Activated T-helper 9 cell treated with anti-CD3 and anti-CD28 coated beads, Interleukin-2, amount 50 U/mL, for 16 hours (primary cell): ENCODE measurements around the gene PRR35.

ENCODE experiments used
- DNase-seq: peaks from one replicate; pipeline ENCODE4 v3.0.0-alpha.2; 2020; ENCODE audit warnings: low read depth

Gene PRR35

DNA sequence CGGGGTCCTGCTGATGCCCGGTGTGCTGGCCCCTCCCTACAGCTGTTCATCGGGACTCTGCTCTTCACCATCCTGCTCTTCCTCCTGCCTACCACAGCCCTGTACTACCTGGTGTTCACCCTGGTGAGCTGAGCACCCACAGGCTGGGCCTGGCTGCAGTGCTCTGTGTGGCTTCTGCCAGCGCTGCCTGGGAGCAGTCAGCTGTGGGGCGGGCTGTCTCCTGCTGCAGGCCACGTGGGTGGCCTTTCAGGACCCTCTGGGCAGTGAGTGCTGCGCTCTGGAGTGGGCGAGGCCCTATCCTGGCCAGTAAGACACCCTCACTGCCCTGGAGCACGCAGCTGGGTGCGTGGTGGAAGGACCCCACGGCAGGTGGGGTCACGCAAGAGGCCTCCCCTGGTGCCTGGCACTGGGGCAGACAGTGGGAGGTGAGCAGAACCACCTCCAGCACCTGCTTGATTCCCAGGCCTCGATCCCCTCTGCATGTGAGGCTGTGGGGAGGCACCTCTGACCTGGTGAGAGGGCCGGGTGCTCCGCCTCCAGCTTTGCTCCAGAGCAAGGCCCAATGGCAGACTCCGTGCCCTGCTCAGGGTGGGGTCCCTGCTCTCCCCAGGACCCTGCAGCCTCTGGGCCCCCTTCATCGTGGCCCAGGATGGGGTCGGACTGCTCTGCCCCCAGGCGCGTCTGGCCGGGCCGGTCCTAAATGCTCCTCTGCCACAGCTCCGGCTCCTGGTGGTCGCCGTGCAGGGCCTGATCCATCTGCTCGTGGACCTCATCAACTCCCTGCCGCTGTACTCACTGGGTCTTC is 20.1 kb downstream of the PRR35 start:
- DNase-seq = no peak

DNA sequence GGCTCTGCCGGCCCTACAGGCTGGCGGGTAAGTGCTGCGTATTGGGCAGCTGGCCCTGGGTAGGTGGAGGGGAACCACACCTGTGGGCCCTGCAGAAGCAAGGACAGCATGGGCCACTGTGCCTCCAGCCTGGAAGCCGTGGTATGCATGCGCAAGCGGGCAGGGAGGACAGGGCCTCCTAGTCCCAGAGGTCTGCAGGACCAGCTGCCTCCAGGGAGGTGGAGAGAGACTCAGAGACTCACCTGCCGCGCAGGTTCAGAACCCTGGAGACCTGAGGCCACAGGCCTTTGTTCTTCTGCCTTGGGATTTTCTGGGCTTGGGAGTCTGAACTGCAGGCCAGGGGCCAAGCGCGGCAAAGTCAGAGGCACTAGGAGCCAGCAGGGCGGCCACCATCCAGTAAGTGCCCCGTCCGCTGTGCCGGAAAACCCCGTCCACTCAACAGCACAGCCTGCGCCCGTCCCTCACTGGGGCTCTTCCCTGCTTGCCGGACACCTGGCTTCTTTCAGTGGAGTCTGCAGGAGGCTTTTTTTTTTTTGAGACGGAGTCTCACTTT is 20.8 kb downstream of the PRR35 start:
- no peak for DNase-seq

DNA sequence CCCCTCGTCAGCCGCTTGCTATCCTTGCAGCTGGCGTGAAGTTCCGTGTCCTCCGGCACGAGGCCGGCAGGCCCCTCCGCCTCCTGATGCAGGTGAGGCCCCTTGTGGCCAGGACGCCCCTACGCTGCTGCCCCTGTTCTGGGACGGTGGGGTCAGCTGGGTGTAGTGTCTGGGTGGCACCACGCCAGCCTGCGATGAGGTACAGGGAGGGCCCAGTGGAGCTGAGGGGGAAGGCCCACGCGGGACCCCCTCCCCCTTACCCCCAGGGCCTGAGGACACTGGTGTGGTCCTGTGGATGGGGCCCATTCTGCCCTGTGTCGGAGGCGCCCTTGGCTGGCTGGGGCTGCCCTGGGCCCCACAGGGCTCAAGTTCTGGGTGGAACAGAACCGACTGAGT is 22.0 kb downstream of the PRR35 start:
- DNase-seq = no peak

DNA sequence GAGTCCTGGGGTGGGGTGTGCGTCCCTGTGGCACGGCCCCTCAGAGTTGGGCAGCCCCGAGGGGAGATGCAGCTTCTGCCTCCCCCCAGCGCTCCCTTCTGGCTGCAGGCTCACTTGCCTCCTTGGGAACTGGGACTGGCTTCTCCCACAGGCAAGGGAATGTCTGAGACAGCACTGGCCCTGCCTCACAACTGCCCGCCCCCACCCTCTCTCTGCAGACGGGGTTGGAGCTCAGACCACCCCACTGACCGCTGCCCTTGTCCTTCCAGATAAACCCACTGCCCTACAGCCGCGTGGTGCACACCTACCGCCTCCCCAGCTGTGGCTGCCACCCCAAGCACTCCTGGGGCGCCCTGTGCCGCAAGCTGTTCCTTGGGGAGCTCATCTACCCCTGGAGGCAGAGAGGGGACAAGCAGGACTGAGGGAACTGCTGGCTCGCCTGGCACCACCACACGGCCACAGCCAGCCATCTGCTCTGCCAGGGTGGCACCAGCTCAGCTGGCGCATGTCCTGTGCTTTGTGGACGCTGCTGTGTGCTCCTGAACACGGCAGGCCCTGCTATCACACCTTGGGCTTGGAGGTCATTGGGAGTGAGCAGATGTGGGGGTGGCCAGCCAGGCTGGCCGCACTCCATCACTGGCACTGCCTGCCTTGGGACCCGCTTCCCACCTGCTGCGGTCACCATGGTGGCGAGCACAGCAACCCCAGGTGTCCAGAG is 22.6 kb downstream of the PRR35 start:
- DNase-seq = no peak

DNA sequence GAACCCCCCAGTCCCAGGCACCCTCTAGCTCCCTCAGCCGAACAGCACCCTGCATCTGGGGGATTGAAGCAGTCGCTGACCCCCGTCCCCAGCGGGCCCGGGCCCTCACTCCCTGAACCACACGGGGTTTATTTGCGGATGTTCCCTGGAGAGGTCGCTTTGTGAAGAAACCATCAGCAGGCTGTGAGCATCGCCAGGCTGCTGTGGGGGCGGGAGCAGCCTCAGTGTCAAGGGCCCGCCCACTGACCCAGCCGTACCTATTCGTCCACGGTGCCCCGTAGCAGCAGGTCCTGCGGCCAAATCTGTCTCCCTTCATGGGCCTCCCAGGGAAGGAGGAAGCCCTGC is 23.2 kb downstream of the PRR35 start:
- no peak for DNase-seq

DNA sequence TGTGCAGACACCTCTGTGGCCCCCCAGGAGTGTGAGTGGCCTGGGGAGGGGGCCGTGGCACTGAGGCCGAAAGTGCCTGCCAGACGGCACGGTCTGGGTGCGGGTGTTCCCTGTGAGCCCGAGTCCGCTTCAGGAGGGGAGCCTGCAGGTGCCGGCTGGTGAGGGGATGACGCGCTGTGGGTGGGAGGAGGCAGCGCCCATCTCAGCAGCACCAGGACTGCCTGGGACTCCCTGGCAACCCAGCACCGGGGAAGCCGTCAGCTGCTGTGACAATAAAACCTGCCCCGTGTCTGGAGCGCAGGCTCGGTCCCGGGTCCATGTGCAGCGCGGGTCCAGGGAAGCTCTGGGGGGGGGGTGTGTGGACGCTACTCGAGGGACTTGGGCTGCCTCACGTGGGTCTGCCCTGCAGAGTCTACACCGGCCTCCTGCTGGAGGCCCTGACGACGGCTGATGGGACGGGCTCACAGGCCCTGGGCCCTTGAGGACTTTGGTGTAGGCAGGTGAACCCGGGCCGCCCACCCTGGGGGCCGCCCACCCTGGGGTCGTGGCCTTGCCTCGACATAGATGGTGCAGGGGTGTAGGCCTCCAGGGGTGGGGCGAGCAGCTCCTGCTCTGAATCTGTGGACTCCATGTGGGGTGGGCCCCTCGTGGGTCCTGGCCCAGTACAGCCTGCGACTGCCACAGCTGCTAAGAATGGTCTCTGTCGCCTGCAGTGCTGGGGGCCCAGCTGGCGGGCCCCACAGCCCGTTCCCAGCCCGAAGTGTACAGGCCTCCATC is 23.8 kb downstream of the PRR35 start:
- no peak for DNase-seq

DNA sequence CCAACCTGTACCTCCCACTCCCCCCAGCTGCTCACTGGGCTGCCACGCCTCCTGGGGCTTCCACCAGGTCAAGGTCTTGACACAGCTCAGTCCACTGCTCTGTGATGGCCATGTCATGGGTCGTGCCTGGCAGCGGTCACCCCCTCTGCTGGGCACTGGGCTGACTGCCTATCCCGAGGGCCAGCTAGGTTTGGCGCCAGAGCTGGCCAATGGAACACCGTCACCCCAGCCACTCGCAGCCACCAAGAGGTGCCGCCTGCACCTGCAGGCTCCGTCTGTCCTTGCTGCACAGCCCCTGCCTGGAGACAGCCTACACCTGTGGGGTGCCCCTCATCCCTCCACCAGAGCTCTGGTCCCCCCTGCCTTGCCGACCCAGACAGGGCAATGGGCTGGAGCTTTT is 25.2 kb downstream of the PRR35 start:
- no peak for DNase-seq

DNA sequence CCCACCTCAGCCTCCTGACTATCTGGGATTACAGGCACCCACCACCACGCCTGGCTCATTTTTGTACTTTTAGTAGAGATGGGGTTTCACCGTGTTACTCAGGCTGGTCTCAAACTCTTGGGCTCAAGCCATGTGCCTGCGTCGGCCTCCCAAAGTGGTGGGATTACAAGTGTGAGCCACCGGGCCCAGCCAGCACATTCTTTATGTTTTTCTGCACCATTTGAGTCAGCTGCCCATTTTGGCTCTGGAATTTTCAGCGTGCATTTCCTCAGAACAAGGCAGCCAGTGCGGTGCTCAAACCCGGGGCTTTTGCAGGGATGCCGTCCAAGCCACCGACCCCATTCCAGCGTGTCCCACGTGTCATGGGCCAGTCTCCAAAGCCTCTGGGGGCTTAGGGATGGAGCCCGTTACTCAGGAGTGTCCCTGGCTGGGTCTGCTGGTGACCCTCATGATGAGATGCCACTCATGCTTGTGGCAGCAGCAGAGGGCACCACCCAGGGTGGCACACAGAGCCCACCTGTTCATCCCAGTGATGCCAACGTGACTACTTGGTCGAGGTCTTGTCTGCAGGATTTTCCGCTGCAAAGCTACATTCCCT is 26.0 kb downstream of the PRR35 start:
- DNase-seq = no peak

DNA sequence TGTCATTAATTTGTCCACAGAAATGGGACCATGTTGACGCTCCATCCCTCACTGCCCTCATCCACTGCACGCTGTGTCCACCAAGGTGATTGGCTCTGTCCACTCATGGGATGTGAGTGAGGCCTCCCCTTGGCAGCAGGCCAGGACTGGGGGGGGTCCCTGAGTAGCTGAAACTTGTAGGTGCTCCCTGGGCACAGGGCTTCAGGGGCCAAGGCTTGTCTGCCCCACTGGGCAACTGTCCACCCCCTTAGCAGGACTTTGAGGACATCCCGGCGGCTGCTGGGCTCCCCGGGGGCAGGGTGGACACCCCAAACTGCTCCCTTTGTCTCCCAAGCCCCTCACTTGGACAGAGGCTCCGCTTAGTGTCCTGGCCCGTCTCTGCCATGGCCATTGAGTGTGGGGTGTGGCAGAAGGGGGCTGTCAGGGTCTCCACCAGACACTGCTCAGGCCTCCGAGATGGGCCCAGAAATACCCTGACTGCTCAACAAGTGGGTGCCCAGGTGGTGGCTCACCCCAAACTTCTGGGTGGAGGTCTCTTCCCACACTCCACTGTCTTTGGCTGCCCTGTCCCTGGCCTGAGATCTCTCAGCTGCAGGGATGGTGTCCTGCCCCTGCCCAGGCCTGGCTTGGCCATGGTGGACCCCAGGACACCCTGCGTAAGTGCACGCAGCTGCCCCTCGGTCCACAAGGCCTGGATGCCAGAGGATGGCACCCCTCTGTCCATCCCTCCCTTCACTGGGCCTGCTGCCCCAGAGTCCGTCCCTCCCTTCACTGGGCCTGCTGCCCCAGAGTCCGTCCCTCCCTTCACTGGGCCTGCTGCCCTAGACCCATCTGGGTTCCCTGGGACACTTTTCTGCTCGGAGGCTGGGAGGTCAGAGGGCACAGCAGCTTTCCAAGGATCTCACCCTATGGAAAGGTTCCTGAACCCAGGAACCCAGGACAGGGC is 26.7 kb downstream of the PRR35 start:
- no peak for DNase-seq

DNA sequence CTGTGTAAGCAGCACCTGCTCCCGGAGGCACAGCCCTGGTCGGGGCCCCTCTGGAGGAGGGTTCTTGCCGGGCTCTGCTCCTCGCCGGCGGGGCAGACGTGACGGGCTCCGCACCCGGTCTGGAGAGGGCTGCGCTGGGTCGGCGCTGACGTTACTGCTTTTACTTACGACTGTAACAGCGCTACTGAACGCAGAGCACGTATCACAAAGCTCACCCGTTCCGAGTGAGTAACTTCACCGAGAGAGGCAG is 28.4 kb downstream of the PRR35 start:
- peak; percentile 56 for DNase-seq

DNA sequence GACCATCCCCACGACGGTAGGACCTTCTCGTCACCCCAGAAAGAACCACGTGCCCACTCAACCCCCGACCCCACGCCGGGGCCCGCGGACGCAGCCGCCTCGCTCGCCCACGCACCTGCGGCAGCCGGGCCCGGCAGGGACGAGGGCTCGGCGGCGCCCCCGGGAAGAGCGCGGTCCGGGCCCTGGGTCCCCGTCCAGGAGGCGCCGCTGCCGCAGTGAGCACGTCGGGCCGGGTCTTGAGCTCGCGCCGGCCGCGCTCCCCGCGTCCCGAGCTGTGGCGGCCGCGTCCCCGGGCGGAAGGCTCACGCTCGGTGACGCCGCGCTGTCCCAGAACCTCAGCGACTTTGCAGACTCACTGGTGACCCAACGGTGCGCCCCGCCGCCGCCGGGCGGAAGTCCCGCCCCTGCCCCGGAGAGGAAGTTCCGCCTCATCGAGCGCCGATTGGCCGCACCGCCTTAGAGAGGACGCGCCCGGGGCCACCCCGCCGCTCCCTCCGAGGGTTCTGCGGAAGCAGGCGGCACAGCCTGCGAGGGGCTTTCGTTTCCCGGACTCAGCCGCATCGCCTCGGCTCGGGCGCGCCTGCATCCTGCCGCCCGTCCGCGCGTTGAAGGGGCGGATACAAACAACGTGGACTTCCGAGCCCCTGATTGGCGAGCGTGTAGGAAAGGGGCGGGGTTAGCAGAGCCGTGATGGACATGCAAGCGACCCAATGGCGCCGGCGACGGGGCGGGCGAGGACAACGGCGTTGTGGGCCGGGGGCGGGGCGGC is 28.9 kb downstream of the PRR35 start:
- peak; percentile 98 for DNase-seq

DNA sequence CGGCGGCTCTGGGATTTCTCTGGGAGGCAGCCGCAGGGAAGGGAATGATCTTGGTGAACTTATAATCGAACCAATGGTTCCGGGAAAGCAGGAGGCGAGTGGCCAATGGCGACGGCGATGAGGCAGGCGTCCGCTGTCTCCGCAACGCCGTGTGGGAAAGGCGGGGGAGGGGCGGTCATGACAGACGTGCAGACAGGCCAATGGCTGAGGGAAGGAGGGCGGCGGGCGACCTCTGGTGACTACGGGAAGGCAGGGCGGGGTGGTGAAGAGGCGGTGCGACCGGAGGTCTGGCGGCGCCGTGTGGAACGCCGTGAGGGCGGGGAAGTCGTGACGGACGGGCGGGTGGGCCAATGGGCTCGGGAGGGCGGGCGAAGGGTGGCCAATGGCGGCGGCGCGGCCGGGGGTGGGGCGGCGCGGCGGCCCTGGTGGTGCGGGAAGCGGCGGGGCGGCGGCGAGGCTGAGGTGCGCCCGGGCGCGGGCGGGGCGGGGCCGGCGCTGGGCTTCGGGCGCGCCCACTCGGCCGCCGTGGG is 29.5 kb downstream of the PRR35 start, which contains the start of gene RAB40C:
TSS of gene RAB40C (plus strand) at position 409 of the 530 bp plus-strand sequence. CDS start 226 bp downstream, outside the sequence.
- peak; percentile 99 for DNase-seq

DNA sequence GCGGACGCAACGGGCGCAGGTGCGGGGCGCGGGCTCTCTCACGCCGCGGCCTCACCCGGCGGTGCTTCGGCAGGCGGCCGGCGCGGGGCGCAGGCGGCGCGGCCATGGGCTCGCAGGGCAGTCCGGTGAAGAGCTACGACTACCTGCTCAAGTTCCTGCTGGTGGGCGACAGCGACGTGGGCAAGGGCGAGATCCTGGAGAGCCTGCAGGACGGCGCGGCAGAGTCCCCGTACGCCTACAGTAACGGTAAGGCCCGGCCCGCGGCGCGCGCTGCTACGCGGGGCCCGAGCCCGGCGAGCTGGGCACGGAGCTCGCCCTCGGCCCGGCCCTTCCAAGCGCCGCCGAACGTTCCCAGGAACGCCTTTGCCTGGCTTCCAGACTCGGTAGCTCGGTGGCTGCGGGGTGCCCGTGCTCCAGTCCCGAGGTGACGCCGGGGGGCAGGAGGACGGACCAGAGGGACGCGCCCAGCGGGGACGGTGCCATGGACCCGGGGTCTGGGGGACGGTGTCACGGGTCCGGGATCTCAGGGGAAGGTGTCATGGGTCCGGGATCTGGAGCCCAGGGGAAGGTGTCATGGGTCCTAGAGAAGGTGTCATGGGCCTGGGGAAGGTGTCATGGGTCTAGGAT is 30.1 kb downstream of the PRR35 start:
- no peak for DNase-seq

DNA sequence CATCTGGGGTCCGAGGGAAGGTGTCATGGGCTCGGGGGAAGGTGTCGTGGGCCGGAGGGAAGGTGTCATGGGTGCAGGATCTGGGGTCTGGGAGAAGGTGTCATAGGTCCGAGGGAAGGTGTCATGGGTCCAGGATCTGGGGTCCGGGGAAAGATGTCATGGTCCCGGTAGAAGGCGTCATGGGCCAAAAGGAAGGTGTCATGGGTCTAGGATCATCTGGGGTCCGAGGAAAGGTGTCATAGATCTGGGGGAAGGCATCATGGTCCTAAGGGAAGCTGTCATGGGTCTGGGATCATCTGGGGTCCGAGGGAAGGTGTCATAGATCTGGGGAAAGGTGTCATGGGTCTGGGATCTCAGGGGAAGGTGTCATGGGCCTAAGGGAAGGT is 30.6 kb downstream of the PRR35 start:
- no peak for DNase-seq

DNA sequence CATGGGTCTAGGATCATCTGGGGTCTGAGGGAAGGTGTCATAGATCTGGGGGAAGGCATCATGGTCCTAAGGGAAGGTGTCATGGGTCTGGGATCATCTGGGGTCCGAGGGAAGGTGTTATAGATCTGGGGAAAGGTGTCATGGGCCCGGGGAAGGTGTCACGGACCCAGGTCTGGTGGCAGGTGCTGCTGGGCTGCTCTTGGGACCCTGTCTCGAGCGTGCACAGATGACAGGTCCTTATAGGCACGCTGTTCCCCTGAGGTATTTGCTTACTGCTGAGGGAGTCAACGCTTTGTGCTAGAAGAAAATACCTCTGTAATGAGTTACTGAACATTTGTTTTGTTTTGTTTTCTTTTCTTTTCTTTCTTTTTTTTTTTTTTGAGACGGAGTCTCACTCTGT is 31.0 kb downstream of the PRR35 start:
- no peak for DNase-seq

DNA sequence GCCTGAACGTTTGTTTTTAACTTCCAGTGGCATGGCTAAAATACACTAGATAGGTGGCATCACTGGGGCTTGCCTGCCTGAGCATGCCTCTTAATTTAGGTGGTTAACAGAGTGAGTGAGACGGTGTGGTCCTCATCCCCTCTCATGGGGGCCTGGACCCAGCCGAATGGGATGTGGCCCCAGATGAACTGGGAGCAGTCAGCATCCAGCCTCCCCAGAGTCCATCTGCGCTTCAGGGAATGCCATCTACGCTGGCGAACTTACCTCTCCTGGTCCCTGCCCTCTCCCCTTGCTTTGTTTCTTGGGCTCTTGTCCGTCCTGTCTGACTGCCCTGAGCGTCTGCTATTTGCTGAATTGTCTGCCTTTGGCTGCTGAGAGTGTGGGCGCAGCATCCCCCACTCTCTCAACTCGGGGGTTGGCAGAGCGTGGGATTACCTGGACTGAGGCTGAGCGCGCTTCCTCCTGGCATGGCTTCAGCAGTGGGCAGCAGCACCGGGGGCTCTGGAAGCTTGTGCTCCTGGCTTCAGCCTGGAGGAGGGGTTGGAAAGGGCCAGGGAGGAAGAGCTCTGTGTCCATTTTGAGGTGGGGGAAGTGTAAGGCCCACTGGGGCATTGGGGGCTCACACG is 31.8 kb downstream of the PRR35 start:
- no peak for DNase-seq

DNA sequence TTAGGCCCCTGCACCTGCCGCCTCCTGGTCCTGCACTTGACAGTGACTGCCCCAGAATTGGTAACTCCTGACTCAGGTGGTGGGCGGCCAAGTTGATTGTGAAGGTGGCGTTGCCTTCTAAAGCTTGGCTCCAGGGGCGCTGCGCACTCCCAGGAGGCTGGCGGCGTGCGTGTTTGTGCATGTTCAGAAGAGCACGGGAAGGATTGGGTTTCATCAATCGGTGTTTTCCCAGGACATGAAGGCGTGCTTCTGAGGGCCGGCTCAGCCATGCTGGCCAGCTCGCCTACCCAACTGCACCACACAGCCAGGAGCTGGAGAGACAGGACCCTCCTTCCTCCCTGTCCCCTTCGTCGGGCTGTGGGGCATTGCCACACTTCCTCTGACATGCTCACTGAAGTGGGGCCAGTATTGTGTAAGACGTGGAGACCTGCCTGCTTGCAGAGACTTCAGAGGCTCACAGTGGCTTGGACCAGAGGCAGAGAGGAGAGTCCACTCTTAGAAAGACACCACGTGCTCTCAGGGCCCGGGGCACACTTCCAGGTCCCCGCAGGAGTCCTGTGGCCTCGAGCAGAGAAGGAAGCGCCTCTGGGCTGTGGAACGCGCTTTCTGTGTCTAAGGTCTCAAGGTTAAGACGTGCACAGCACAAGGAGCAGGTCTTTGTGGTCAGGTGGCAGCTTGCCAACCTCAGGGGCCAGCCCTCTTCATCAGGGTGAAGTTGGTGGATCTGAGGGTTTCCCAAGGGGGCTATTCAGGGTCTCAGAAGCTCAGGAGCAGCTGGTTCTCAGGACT is 32.5 kb downstream of the PRR35 start:
- no peak for DNase-seq

DNA sequence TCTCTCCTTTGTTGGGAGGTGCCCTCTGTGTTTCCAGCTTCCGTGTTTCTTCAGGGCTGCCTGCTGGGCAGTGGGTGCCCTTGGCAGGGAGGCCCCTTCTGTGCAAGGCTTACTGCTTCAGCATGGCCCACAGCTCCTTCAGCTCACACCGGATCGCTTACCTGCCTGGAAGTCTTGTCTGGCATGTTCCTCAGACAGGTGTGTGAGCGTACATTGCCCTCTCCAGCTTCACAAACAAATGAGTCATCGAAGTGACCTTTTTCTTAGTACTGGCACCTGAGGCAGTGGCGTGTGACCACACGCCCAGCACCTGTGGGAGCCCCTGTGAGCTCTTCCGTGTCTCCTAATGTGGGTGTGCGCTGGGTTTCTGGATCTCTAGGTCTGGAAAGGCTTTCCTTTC is 33.2 kb downstream of the PRR35 start:
- DNase-seq = no peak

DNA sequence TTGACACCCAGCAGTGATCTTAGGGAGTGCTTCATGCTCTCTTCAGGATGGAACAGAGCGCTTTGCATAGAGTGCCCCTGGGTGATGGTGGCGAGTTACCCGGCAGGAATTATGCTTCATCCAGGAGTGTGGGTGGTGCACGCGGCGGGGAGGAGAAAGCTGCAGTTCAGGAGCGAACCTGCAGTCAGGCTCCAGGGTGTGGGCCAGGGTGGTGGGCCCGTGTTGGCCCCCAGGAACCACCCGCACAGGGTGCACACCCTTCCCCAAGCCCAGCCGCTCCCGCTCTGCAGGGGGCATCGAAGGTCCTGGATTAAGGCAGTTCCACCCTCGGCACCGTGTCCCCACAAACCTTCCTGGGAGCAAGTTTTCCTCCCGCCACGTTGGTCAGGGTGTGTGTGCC is 33.6 kb downstream of the PRR35 start:
- no peak for DNase-seq
